NCI-H1417 (cell line): ENCODE results near the gene FKTN.

Source experiments
- DNase-seq, 3 experiments: peaks; one replicate each; lab custom pipeline; 2025; lab: John Stamatoyannopoulos, UW

The FKTN gene

GRCh38 chr9:105678781-105679180, 120.8 kb downstream of the FKTN start:
- no peak for DNase-seq

- DNase-seq: no peak
These were observed 121.5 kb downstream of the FKTN start for GRCh38 chr9:105679257-105680022.

- peak in 1 of 3 experiments; percentile 45 for DNase-seq
These were observed 123.4 kb downstream of the FKTN start for GRCh38 chr9:105681313-105681712.

- DNase-seq: no peak
These were observed 123.8 kb downstream of the FKTN start for GRCh38 chr9:105681724-105682123.

GRCh38 chr9:105683688-105684275, 125.9 kb downstream of the FKTN start:
- DNase-seq: no peak

GRCh38 chr9:105686936-105687335, 129.0 kb downstream of the FKTN start:
- no peak for DNase-seq
